HG02943 (cell line): ENCODE measurements around the gene EIF4G3.
"Not testable (repeated sequence)": the region's sequence is repeated elsewhere in the genome, so short reads cannot be mapped to it uniquely, and the experiment has no call there.

Experiments used
- ATAC-seq: cut with Tn5 transposase; IDR thresholded peaks from one replicate; pipeline ENCODE4 v1.9.1; 2021; ENCODE audit warnings: mild to moderate bottlenecking, low read depth, moderate library complexity; ENCODE audit not compliant: unreplicated experiment

The EIF4G3 gene

GRCh38 chr1:20972855-20973254 is 203.8 kb downstream of the EIF4G3 start:
- ATAC-seq: no peak

GRCh38 chr1:20964540-20965484 is 211.9 kb downstream of the EIF4G3 start:
- ATAC-seq: peak; percentile 67

- no peak for ATAC-seq
These were observed 214.0 kb downstream of the EIF4G3 start for GRCh38 chr1:20962576-20963258.

- ATAC-seq: no peak
These were observed 218.3 kb downstream of the EIF4G3 start for GRCh38 chr1:20958430-20958829.

DNA sequence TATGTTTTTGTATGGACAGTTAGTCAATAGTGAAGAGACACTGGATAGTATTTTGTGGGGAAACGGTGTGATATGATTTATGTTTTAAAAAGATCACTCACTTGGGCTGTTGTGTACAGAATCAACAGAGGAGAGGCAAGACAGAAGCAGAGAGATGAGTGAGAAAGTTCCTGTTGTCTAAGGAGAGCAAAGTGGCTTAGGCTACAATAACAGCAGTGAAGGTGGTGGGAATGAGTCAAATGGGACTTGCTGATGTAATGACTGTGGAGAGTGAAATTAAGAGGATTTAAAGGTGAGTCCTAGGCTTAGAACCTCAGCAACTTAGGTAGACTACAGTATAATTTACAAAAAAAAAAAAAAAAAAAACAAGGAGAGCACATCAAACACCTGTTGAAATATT is 220.4 kb downstream of the EIF4G3 start:
- ATAC-seq: no peak

- no peak for ATAC-seq
These were observed 226.0 kb downstream of the EIF4G3 start for GRCh38 chr1:20950679-20951078.

GRCh38 chr1:20949871-20950590 is 226.7 kb downstream of the EIF4G3 start:
- no peak for ATAC-seq

DNA sequence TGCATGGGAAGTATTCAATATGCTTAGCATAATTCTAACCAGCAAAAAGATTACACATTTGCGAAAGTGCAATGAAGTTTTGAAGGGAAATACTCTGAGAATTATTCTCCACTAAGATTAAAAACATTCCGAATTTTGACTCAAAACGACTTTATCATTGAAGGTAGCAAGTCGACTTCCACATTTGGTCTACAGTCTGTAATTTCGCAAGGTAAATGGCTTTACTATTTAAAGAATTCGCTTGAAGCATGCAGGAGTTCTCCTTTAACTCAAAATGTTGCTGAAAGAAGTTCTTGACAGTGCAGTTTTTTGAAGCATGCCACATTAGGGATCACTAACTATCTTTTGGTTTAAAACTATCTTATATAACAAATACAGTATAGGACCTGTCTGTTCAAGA is 228.6 kb downstream of the EIF4G3 start:
- ATAC-seq: no peak

- no peak for ATAC-seq
These were observed 229.3 kb downstream of the EIF4G3 start for GRCh38 chr1:20947409-20947808.

GRCh38 chr1:20936621-20937020 is 240.1 kb downstream of the EIF4G3 start:
- no peak for ATAC-seq

- ATAC-seq: no peak
These were observed 240.5 kb downstream of the EIF4G3 start for GRCh38 chr1:20936216-20936615.

GRCh38 chr1:20935717-20936116 is 241.0 kb downstream of the EIF4G3 start:
- ATAC-seq: no peak

DNA sequence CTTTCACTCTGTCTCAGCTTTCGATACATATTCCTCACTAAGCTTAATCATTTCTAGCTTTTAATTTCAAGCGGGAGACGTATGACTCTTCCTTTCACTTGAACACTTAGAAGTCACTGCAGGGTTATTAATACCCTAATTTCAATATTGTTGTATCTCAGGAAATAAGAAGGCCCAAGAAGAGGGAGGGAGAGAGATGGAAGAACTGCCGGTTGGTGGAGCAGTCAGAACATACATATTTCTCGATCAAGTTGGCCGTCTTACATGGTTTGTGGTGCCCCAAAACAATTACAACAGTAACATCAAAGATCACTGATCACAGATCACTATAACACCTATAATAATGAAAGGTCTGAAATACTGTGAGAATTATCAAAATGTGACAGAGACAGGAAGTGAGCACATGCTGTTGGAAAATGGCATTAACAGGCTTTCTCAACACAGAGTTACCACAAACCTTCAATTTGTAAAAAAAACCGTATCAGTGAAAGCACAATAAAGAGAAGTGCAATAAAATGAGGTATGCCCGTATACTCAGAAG is 244.2 kb downstream of the EIF4G3 start:
- ATAC-seq: no peak

DNA sequence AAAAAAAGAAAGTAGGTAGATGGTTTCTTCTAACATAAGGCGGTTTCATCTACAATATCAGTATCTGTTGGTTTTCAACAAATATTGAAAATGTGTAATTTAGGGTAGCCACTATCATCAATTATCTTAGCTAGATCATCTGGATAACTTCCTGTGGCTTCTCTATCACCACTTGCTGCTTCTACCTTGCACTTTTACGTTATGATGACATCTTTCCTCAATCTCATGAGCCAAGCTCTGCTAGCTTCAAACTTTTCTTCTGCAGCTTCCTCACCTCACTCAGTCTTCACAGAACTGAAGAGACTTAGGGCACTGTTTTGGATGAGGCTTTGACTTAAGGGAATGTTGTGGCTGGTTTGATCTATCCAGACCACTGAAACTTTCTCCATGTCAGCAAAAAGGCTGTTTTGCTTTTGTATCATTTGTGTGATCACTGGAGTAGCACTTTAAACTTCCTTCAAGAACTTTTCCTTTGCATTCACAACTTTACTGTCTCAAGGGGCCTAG is 244.7 kb downstream of the EIF4G3 start:
- ATAC-seq: no peak

DNA sequence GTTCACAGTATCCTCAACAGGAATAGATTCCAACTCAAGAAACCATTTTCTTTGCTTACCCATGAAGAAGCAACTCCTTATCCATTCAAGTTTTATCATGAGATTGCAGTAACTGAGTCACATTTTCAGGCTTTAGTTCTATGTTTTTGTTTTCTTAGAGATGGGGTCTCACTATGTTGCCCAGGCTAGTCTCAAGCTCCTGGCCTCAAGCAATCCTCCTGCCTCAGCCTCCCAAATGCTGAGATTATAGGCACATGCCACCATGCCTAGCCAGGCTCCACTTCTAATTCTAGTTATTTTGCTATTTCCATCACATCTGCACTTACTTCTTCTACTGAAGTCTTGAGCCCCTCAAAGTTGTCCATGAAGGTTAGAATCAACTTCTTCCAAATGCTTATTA is 246.3 kb downstream of the EIF4G3 start:
- no peak for ATAC-seq

DNA sequence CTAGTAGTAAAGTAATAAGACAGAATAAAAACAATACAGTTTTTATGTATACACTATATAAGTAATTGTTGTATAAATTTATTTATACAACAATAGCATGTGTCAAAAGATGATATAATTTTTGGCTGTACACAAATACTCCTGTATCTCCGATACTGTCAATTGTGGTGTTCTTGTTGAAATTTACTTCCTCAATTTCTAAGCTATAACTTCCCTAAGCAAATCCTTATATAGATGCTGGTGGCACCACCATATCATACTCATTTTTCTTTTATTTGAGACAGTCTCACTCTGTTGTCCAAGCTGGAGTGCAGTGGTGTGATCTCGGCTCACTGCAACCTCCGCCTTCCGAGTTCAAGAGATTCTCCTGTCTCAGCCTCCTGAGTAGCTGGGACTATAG is 248.6 kb downstream of the EIF4G3 start:
- ATAC-seq: no peak

- ATAC-seq: no peak
These were observed 255.4 kb downstream of the EIF4G3 start for GRCh38 chr1:20921285-20921684.

- ATAC-seq: no peak
These were observed 263.5 kb downstream of the EIF4G3 start for GRCh38 chr1:20913242-20913641.

- not testable (repeated sequence) for ATAC-seq
These were observed 269.2 kb downstream of the EIF4G3 start for GRCh38 chr1:20907526-20907925.

GRCh38 chr1:20903437-20903836 is 273.3 kb downstream of the EIF4G3 start:
- no peak for ATAC-seq

DNA sequence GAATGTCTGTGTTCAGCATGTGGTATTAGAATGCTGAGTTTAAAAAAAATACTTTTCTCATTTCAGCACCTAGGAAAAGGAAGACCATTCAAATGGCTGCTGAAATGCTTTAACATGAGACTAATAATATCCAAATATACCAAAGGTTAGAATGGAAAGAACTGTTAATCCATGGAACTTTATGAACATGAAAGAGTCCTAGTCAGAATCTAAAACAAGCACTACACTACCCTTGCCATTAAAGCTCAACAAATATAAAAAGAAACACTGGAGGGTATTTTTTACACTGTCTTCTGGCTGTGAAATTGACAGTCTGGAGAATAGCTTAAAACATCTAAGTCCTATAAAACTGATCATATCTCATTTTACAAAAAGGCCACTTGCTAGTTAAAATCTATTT is 276.6 kb downstream of the EIF4G3 start:
- ATAC-seq: no peak
